Neuronal stem cell (in vitro differentiated cells): ENCODE measurements around the gene PLXDC1.

Experiments used
- DNase-seq: peaks from one replicate; pipeline ENCODE4 v3.0.0-alpha.2; 2013; ENCODE audit warnings: low spot score
- H2AFZ ChIP-seq: one replicate; pipeline ENCODE4 v1.6.1; 2013; ENCODE audit warnings: mild to moderate bottlenecking, low read length, inconsistent platforms
- H2AK5ac ChIP-seq: 2 replicates; pipeline ENCODE4 v1.6.1; 2013; ENCODE audit warnings: low read depth, mild to moderate bottlenecking, inconsistent platforms, low read length, moderate library complexity, mixed read lengths
- H2BK120ac ChIP-seq: 2 replicates; pipeline ENCODE4 v1.6.1; 2013; ENCODE audit warnings: low read depth, mild to moderate bottlenecking, inconsistent platforms, low read length, moderate library complexity, mixed read lengths
- H2BK12ac ChIP-seq: one replicate; pipeline ENCODE4 v1.6.1; 2013; ENCODE audit warnings: low read length, inconsistent platforms
- H2BK15ac ChIP-seq: 2 replicates; pipeline ENCODE4 v1.6.1; 2013; ENCODE audit warnings: mild to moderate bottlenecking, low read length, inconsistent platforms, mixed read lengths
- H2BK5ac ChIP-seq: one replicate; pipeline ENCODE4 v1.6.1; 2013; ENCODE audit warnings: inconsistent platforms, mild to moderate bottlenecking, low read length, moderate library complexity
- H3K14ac ChIP-seq: one replicate; pipeline ENCODE4 v1.6.1; 2013; ENCODE audit warnings: low read length, inconsistent platforms
- H3K18ac ChIP-seq: 2 replicates; pipeline ENCODE4 v1.6.1; 2013; ENCODE audit warnings: low read length, inconsistent platforms
- H3K23ac ChIP-seq: 2 replicates; pipeline ENCODE4 v1.6.1; 2013; ENCODE audit warnings: low read depth, mild to moderate bottlenecking, mixed read lengths, low read length, inconsistent platforms; ENCODE audit not compliant: poor library complexity
- H3K27ac ChIP-seq: replicated peaks from 3 replicates; pipeline ENCODE4 v1.5.1; 2013; ENCODE audit warnings: low read length, inconsistent platforms
- H3K27me3 ChIP-seq, 3 experiments: 2 replicates each; pipeline ENCODE4 v1.6.1; 2013; ENCODE audit warnings: low read length in 3 of 3, mild to moderate bottlenecking in 2 of 3, inconsistent platforms in 1 of 3, low read depth in 1 of 3, mixed read lengths in 1 of 3, moderate library complexity in 1 of 3; ENCODE audit not compliant: control insufficient read depth in 3 of 3, insufficient read depth in 3 of 3
- H3K36me3 ChIP-seq, 2 donors: replicated peaks in 1 of 2; 2 replicates each; pipeline ENCODE4 v1.6.1; 2013; ENCODE audit warnings: low read length in 2 of 2; ENCODE audit not compliant: control insufficient read depth in 2 of 2, insufficient read depth in 2 of 2
- H3K4ac ChIP-seq: 2 replicates; pipeline ENCODE4 v1.6.1; 2013; ENCODE audit warnings: inconsistent platforms, mild to moderate bottlenecking, low read length, moderate library complexity
- H3K4me1 ChIP-seq, 2 donors: 1 replicate in 1 of 2; 2 replicates in 1 of 2; pipeline ENCODE4 v1.6.1; 2013; ENCODE audit warnings: low read length in 2 of 2, low read depth in 1 of 2; ENCODE audit not compliant: control insufficient read depth in 2 of 2, insufficient read depth in 1 of 2
- H3K4me2 ChIP-seq: one replicate; pipeline ENCODE4 v1.6.1; 2013; ENCODE audit warnings: mild to moderate bottlenecking, low read length, inconsistent platforms; ENCODE audit not compliant: insufficient read depth, poor library complexity, severe bottlenecking
- H3K4me3 ChIP-seq, 2 donors: 2 replicates each; pipeline ENCODE4 v1.5.1; 2013; ENCODE audit warnings: low read length in 2 of 2, mild to moderate bottlenecking in 2 of 2, inconsistent platforms in 1 of 2, moderate library complexity in 1 of 2
- H3K79me1 ChIP-seq: one replicate; pipeline ENCODE4 v1.6.1; 2013; ENCODE audit warnings: low read depth, mild to moderate bottlenecking, inconsistent platforms, low read length, moderate library complexity
- H3K9ac ChIP-seq: one replicate; pipeline ENCODE4 v1.6.1; 2013; ENCODE audit warnings: mild to moderate bottlenecking, low read depth, low read length, inconsistent platforms; ENCODE audit not compliant: poor library complexity
- H3K9me3 ChIP-seq, 2 donors: replicated peaks in 1 of 2; 2 replicates each; pipeline versions ENCODE3 to v1.6.1; 2013; ENCODE audit warnings: low read length in 2 of 2, mild to moderate bottlenecking in 2 of 2, inconsistent platforms in 1 of 2, low read depth in 1 of 2, mixed read lengths in 1 of 2, moderate library complexity in 1 of 2; ENCODE audit not compliant: control insufficient read depth in 2 of 2, insufficient read depth in 1 of 2
- H4K8ac ChIP-seq: one replicate; pipeline ENCODE4 v1.6.1; 2013; ENCODE audit warnings: low read depth, mild to moderate bottlenecking, inconsistent platforms, low read length, moderate library complexity
- H4K91ac ChIP-seq: one replicate; pipeline ENCODE4 v1.6.1; 2013; ENCODE audit warnings: low read length, low read depth, mild to moderate bottlenecking, inconsistent platforms; ENCODE audit not compliant: poor library complexity
- WGBS, 2 donors: extraction: QIAGEN DNeasy Blood & Tissue Kit; methylation state at CpG; one replicate each; pipeline ENCODE4 v1.1.7; 2013; ENCODE audit warnings: missing lambda C conversion rate in 2 of 2, mixed read lengths in 1 of 2; ENCODE audit not compliant: insufficient read length in 2 of 2, insufficient replicate concordance in 1 of 2; ENCODE audit errors: extremely low coverage in 2 of 2; 5-methylcytosine and 5-hydroxymethylcytosine counted together

PLXDC1 gene

GRCh38 chr17:39199820-39200069, 48.3 kb upstream of the PLXDC1 start:
- Histone ChIP-seq H3K27me3 (no peaks in the 10 kb centered on the region), H2AK5ac (no peak overlapping the region), H2BK12ac (no peak overlapping the region), H2BK15ac (no peak overlapping the region), H3K4me1 (peaks cover 15 to 21% of the 10 kb centered on the region in 2 donors), H3K9ac (no peak overlapping the region), H3K36me3 (peaks cover 27 to 39% of the 10 kb centered on the region in 2 donors), H3K14ac (no peak overlapping the region), H2AFZ (peak overlapping the region; percentile 85), H3K79me1 (peaks cover 12% of the 10 kb centered on the region), H3K4me2 (peak overlapping the region; percentile 51), H4K8ac (no peak overlapping the region), H2BK5ac (no peak overlapping the region), H3K23ac (no peak overlapping the region), H3K4ac (no peak overlapping the region), H2BK120ac (no peak overlapping the region), H3K27ac (peak overlapping the region; percentile 28), H4K91ac (no peak overlapping the region), H3K4me3 (peak overlapping the region; percentile 63 to 86), H3K18ac (no peak overlapping the region), H3K9me3 (no peaks in the 10 kb centered on the region)
- no peak for DNase-seq
- no CpG with 5 or more reads among the region's 10 CpGs for WGBS, 2 donors

- Histone ChIP-seq H4K8ac (no peak overlapping the region), H3K27me3 (no peaks in the 10 kb centered on the region), H3K4me3 (peak overlapping the region in 1 of 2 donors; percentile 77), H3K4ac (no peak overlapping the region), H3K4me2 (peak overlapping the region; percentile 63), H2BK15ac (peak overlapping the region; percentile 28), H3K14ac (no peak overlapping the region), H3K23ac (no peak overlapping the region), H2BK120ac (peak overlapping the region; percentile 56), H3K79me1 (peaks cover 16% of the 10 kb centered on the region), H2BK12ac (no peak overlapping the region), H3K9ac (no peak overlapping the region), H3K36me3 (peaks cover 24 to 36% of the 10 kb centered on the region in 2 donors), H3K27ac (no peak overlapping the region), H3K4me1 (peaks cover 15 to 26% of the 10 kb centered on the region in 2 donors), H4K91ac (no peak overlapping the region), H3K9me3 (no peaks in the 10 kb centered on the region), H3K18ac (no peak overlapping the region), H2AK5ac (peak overlapping the region; percentile 48), H2BK5ac (no peak overlapping the region), H2AFZ (peak overlapping the region; percentile 95)
- DNase-seq, result peak; percentile 33
- WGBS, 2 donors, result no CpG with 5 or more reads among the region's 4 CpGs
Measured at GRCh38 chr17:39198186-39198566, 46.7 kb upstream of the PLXDC1 start.

- no peak within 1 kb of the TSS for H2BK12ac ChIP-seq
- WGBS, 2 donors, result no CpG with 5 or more reads among the region's 55 CpGs
- no peak within 1 kb of the TSS for H4K91ac ChIP-seq
- H4K8ac ChIP-seq, result no peak within 1 kb of the TSS
- no peak within 1 kb of the TSS for H3K4ac ChIP-seq
- peak within 1 kb of the TSS; percentile 28 for H2BK15ac ChIP-seq
- peak within 1 kb of the TSS; percentile 77 to 85 for H3K4me3 ChIP-seq
- H3K9ac ChIP-seq, result peak within 1 kb of the TSS; percentile 82
- H2AK5ac ChIP-seq, result peak within 1 kb of the TSS; percentile 68
- peaks cover 25 to 36% of the 10 kb centered on the region in 2 donors for H3K36me3 ChIP-seq
- DNase-seq, result peak; percentile 79
- peak within 1 kb of the TSS; percentile 93 for H2BK5ac ChIP-seq
- peak within 1 kb of the TSS; percentile 82 for H3K14ac ChIP-seq
- H3K23ac ChIP-seq, result peak within 1 kb of the TSS; percentile 77
- H3K27me3 ChIP-seq, result no peaks in the 10 kb centered on the region
- peak within 1 kb of the TSS; percentile 44 for H3K27ac ChIP-seq
- H3K79me1 ChIP-seq, result peaks cover 18% of the 10 kb centered on the region
- H2BK120ac ChIP-seq, result peak within 1 kb of the TSS; percentile 56
- H2AFZ ChIP-seq, result peak within 1 kb of the TSS; percentile 95
- H3K4me2 ChIP-seq, result peak within 1 kb of the TSS; percentile 91
- peak within 1 kb of the TSS; percentile 96 for H3K18ac ChIP-seq
- H3K9me3 ChIP-seq, result no peaks in the 10 kb centered on the region
- peaks cover 15 to 28% of the 10 kb centered on the region in 2 donors for H3K4me1 ChIP-seq
Measured at GRCh38 chr17:39197380-39198185, 46.1 kb upstream of the PLXDC1 start, which contains the start of gene CACNB1. Gene CACNB1, minus strand, starts transcription at chr17:39197669. Its CDS starts 174 bp downstream, at chr17:39197495.

- H2BK12ac ChIP-seq, result no peak overlapping the region
- H3K9me3 ChIP-seq, result peaks cover 0 to under 1% of the 10 kb centered on the region in 2 donors
- peak overlapping the region; percentile 95 for H2AFZ ChIP-seq
- H3K4me1 ChIP-seq, result peaks cover 15 to 28% of the 10 kb centered on the region in 2 donors
- peaks cover 25 to 35% of the 10 kb centered on the region in 2 donors for H3K36me3 ChIP-seq
- no peak for DNase-seq
- no peak overlapping the region for H3K4ac ChIP-seq
- no peak overlapping the region for H2BK15ac ChIP-seq
- H3K27ac ChIP-seq, result no peak overlapping the region
- WGBS, 2 donors, result no CpG with 5 or more reads among the region's 30 CpGs
- H3K79me1 ChIP-seq, result peaks cover 16% of the 10 kb centered on the region
- H3K9ac ChIP-seq, result peak overlapping the region; percentile 82
- H3K18ac ChIP-seq, result peak overlapping the region; percentile 96
- H2AK5ac ChIP-seq, result peak overlapping the region; percentile 68
- no peak overlapping the region for H4K8ac ChIP-seq
- no peaks in the 10 kb centered on the region for H3K27me3 ChIP-seq
- H3K4me2 ChIP-seq, result peak overlapping the region; percentile 91
- peak overlapping the region; percentile 77 for H3K23ac ChIP-seq
- H2BK120ac ChIP-seq, result no peak overlapping the region
- peak overlapping the region; percentile 82 for H3K14ac ChIP-seq
- H4K91ac ChIP-seq, result no peak overlapping the region
- H2BK5ac ChIP-seq, result peak overlapping the region; percentile 93
- H3K4me3 ChIP-seq, result peak overlapping the region; percentile 77 to 85
Measured at GRCh38 chr17:39196808-39197291, 45.4 kb upstream of the PLXDC1 start.
